GM19328 (cell line): ENCODE data around the gene APH1A.
"Not testable (repeated sequence)": the region's sequence is repeated elsewhere in the genome, so short reads cannot be mapped to it uniquely, and the experiment has no call there.

Experiments used
- ATAC-seq: cut with Tn5 transposase; IDR thresholded peaks from one replicate; pipeline ENCODE4 v1.9.1; 2021; ENCODE audit warnings: mild to moderate bottlenecking, moderate library complexity; ENCODE audit not compliant: unreplicated experiment

The APH1A gene

GRCh38 chr1:150268705-150269403 is at the start of gene APH1A:
APH1A (minus strand) TSS chr1:150269016; CDS start chr1:150268810, 206 bp downstream.
- ATAC-seq: peak; percentile 83

GRCh38 chr1:150314691-150315090 is 45.9 kb upstream of the APH1A start:
- ATAC-seq: not testable (repeated sequence)

GRCh38 chr1:150311762-150312161 is 42.9 kb upstream of the APH1A start:
- no peak for ATAC-seq

GRCh38 chr1:150309758-150310508 is 41.1 kb upstream of the APH1A start:
- ATAC-seq: no peak

GRCh38 chr1:150308585-150308984 is 39.8 kb upstream of the APH1A start:
- ATAC-seq: not testable (repeated sequence)

- ATAC-seq: no peak
These were observed 34.1 kb upstream of the APH1A start for GRCh38 chr1:150302902-150303301.

GRCh38 chr1:150302338-150302737 is 33.5 kb upstream of the APH1A start:
- no peak for ATAC-seq

GRCh38 chr1:150299716-150300115 is 30.9 kb upstream of the APH1A start:
- ATAC-seq: no peak

- no peak for ATAC-seq
These were observed 26.7 kb upstream of the APH1A start for GRCh38 chr1:150295476-150295875.

- peak; percentile 93 for ATAC-seq
These were observed 24.8 kb upstream of the APH1A start, which contains the start of gene MRPS21 for GRCh38 chr1:150293433-150294253. MRPS21 (plus strand) TSS chr1:150293861; CDS start chr1:150294367, 506 bp downstream.

GRCh38 chr1:150288822-150289221 is 20.0 kb upstream of the APH1A start:
- ATAC-seq: no peak

- ATAC-seq: no peak
These were observed 19.6 kb upstream of the APH1A start for GRCh38 chr1:150288382-150288781.

- ATAC-seq: no peak
These were observed 14.4 kb upstream of the APH1A start for GRCh38 chr1:150283260-150283659.

GRCh38 chr1:150282558-150282958 is 13.7 kb upstream of the APH1A start:
- ATAC-seq: no peak

- no peak for ATAC-seq
These were observed 13.1 kb upstream of the APH1A start, which contains the start of gene CIART for GRCh38 chr1:150281758-150282557. CIART (plus strand) TSS chr1:150282554; CDS start chr1:150283268, 714 bp downstream.

GRCh38 chr1:150281221-150281757 is 12.5 kb upstream of the APH1A start:
- ATAC-seq: no peak

- ATAC-seq: no peak
These were observed 11.4 kb upstream of the APH1A start for GRCh38 chr1:150280138-150280707.

- no peak for ATAC-seq
These were observed 4.5 kb upstream of the APH1A start for GRCh38 chr1:150273311-150273710.

GRCh38 chr1:150271291-150271959 is 2.6 kb upstream of the APH1A start:
- no peak for ATAC-seq
